ENCODE results near the gene AKAP1.

- TF ChIP-seq CTCF (IDR thresholded peaks at IDR 0.05), result no peak
- no peak for TF ChIP-seq POLR2AphosphoS5 (IDR thresholded peaks at IDR 0.05)
- no peak for TF ChIP-seq POLR2A (IDR thresholded peaks at IDR 0.05)
Observed at GRCh38 chr17:57068222-57068658, 16.8 kb upstream of the AKAP1 start.

Data from upper lobe of left lung (tissue), 4 donors.